ENCODE results near the gene SLX4IP. TPM values are rescaled to one million over a fixed set of nuclear protein-coding genes. Genes with fewer than 3 reads are reported as not detected.

The SLX4IP gene
- total and polyA plus RNA-seq, 8 donors, result 1.00 to 4.6 (median 2.6) TPM

DNA sequence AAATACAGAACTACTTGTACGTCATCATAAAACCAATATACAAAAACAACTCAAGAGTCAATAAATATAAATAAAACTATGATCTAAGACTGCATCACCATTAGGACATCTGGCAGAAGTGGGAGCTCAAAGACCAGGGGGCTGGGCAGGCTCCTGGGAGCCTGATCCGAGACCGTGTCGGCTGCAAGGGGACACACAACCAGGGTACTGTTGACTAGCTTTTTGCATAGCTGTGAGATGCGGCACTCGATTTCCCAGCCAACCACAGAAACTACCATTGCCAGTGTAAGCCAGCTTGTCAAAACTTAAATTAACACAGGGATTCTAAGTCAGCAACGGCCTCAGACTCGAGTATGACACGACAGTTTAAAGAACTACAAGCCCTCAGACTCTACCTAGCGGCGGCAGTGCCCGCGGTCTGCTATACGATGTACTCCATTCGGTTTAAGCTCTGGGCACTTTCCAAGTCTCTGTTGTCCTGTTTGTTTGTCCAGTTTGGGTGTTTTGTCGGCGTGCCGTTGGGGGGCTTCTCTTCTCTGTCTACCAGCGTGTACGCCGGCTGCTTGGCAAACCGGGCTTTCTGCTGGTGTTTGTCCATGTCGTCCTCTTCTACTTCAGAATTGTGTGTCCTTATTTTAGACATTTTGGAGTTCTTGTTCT, 204.1 kb downstream of the SLX4IP start:
- Histone ChIP-seq H3K27ac (peak overlapping the region; percentile 14 to 85 (median 70)), H3K9me3 (no peaks in the 10 kb centered on the region), H3K4me1 (peaks cover 37 to 71% (median 51%) of the 10 kb centered on the region in 4 donors), H3K36me3 (peaks cover 52 to 66% (median 55%) of the 10 kb centered on the region in 4 donors), H3K27me3 (no peaks in the 10 kb centered on the region), H3K4me3 (no peak overlapping the region)
- 83 to 89% (median 86%) methylated on average over 23 of the region's 23 CpGs for WGBS, 5 donors
- TF ChIP-seq POLR2AphosphoS5 (IDR thresholded peaks at IDR 0.05) (no peak), POLR2A (IDR thresholded peaks at IDR 0.05) (no peak), EP300 (IDR thresholded peaks at IDR 0.05) (no peak)
- TF ChIP-seq, protein P1, sequence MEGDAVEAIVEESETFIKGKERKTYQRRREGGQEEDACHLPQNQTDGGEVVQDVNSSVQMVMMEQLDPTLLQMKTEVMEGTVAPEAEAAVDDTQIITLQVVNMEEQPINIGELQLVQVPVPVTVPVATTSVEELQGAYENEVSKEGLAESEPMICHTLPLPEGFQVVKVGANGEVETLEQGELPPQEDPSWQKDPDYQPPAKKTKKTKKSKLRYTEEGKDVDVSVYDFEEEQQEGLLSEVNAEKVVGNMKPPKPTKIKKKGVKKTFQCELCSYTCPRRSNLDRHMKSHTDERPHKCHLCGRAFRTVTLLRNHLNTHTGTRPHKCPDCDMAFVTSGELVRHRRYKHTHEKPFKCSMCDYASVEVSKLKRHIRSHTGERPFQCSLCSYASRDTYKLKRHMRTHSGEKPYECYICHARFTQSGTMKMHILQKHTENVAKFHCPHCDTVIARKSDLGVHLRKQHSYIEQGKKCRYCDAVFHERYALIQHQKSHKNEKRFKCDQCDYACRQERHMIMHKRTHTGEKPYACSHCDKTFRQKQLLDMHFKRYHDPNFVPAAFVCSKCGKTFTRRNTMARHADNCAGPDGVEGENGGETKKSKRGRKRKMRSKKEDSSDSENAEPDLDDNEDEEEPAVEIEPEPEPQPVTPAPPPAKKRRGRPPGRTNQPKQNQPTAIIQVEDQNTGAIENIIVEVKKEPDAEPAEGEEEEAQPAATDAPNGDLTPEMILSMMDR (IDR thresholded peaks at IDR 0.05), result no peak
- no peak for DNase-seq
- intact Hi-C loops (cut with DNase I; ENCODE audit: low total_unique reads), result no loop called here

DNA sequence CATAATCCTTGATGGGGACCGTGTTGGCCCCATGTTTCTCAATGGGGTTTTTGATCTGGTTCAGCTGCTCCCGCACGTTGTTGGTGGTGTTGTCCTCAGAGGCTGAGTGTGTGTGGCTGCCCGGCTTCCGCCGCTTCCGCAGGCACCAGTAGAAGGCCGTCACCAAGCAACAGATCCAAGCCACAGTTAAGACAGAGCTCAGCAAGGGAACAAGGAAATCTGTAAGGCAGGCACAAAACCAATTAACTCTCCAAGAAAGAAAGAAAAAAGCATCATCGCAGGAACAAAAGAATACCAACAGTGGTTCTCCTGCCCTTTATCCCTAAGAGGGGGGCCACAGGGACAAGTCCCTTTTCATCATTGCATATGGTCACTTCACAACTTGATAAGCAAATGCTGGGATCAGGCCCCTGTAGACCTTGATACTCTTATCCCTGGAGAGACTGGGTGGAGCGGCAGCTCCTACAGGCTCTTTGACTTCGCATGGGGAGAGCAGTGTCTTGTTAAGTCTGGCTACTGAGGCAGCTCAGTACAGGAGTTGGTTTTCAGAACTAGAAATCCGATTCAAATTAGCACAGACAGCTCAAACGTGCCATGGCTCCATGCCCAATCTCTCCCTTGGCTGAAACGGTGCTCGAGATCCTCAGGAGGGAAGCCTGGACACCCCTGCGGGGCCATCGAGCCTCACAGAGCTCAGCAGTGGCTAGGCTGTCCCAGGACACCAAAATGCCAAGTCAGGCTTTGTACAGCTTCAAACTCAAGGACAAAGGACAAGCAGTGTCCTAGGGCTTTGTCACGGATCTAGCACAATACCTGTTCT, 204.8 kb downstream of the SLX4IP start:
- intact Hi-C loops (cut with DNase I; ENCODE audit: low total_unique reads), result no loop called here
- 61 to 73% (median 69%) methylated on average over 18 of the region's 18 CpGs for WGBS, 5 donors

DNA sequence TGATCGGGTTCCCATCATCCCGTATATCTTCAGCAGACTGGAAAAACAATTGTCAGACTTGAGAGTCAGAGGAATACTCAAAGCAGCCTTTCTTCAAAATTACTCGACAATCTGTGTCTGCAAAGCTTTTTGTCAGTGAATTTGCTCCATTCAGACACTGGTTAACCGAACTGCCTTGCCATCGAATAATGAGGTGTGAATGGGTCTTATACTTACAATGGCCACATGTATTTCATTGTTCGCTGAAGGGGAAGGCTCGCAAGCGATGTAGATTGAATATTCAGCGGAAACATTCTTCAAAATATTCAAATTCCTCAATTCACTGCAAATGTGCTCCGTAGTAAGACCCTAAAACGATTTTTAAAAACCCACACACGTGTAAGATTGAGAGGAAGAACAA, 205.8 kb downstream of the SLX4IP start:
- TF ChIP-seq POLR2AphosphoS5 (IDR thresholded peaks at IDR 0.05), result no peak
- no peak for TF ChIP-seq POLR2A (IDR thresholded peaks at IDR 0.05)
- no peak for TF ChIP-seq EP300 (IDR thresholded peaks at IDR 0.05)
- TF ChIP-seq, protein P1 (IDR thresholded peaks at IDR 0.05), result no peak
- Histone ChIP-seq H3K27ac (peak overlapping the region in 1 of 5 donors; percentile 85), H3K4me1 (peaks cover 25 to 70% (median 45%) of the 10 kb centered on the region in 4 donors), H3K36me3 (peaks cover 68 to 83% (median 72%) of the 10 kb centered on the region in 4 donors), H3K27me3 (no peaks in the 10 kb centered on the region), H3K4me3 (no peak overlapping the region), H3K9me3 (no peaks in the 10 kb centered on the region)
- DNase-seq, result no peak
- intact Hi-C loops (cut with DNase I; ENCODE audit: low total_unique reads), result no loop called here
- 87 to 91% (median 90%) methylated on average over 12 of the region's 12 CpGs for WGBS, 5 donors

More for the DNA sequence above, 204.8 kb downstream of the SLX4IP start:
- Histone ChIP-seq H3K4me1 (peaks cover 30 to 72% (median 54%) of the 10 kb centered on the region in 4 donors), H3K36me3 (peaks cover 59 to 73% (median 63%) of the 10 kb centered on the region in 4 donors), H3K4me3 (no peak overlapping the region), H3K9me3 (no peaks in the 10 kb centered on the region), H3K27me3 (no peaks in the 10 kb centered on the region), H3K27ac (peak overlapping the region; percentile 14 to 85 (median 70))
- no peak for DNase-seq
- TF ChIP-seq, protein P1 (IDR thresholded peaks at IDR 0.05), result no peak
- TF ChIP-seq EP300 (IDR thresholded peaks at IDR 0.05), result no peak
- no peak for TF ChIP-seq POLR2A (IDR thresholded peaks at IDR 0.05)
- no peak for TF ChIP-seq POLR2AphosphoS5 (IDR thresholded peaks at IDR 0.05)

DNA sequence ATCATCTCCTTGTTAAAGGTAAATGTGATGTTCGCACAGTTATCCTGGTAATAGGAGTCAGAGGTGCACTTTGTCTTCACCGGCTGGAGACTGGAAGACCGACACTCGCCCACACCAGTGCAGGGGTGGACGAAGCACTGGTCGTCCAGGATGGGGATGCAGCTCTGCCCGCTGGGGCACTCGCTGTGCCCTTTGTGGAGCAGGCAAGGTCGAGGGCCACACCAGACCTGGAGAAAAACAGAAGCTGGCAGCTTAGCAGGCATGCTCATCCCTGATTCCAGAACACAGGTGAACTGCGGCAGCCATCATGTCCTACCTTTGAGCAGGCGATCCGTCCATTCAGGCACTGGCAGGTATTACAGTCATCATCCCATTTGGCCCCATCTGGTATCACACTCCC, 206.4 kb downstream of the SLX4IP start:
- TF ChIP-seq POLR2A (IDR thresholded peaks at IDR 0.05) (no peak), POLR2AphosphoS5 (IDR thresholded peaks at IDR 0.05) (no peak), EP300 (IDR thresholded peaks at IDR 0.05) (no peak)
- TF ChIP-seq, protein P1 (IDR thresholded peaks at IDR 0.05), result no peak
- H3K4me3 ChIP-seq, result no peak overlapping the region
- H3K36me3 ChIP-seq, result peaks cover 74 to 88% (median 78%) of the 10 kb centered on the region in 4 donors
- no peaks in the 10 kb centered on the region for H3K27me3 ChIP-seq
- H3K4me1 ChIP-seq, result peaks cover 20 to 65% (median 40%) of the 10 kb centered on the region in 4 donors
- intact Hi-C loops (cut with DNase I; ENCODE audit: low total_unique reads), result no loop called here
- H3K9me3 ChIP-seq, result no peaks in the 10 kb centered on the region
- no peak for DNase-seq
- WGBS, 5 donors, result 90 to 95% (median 92%) methylated on average over 12 of the region's 12 CpGs
- peak overlapping the region in 1 of 5 donors; percentile 85 for H3K27ac ChIP-seq
